Activated naive CD8-positive, alpha-beta T cell treated with anti-CD3 and anti-CD28 coated beads, Interleukin-2, amount 50 U/mL, for 24 hours (primary cell): ENCODE measurements around the gene PRDM2.

Experiments used
- ATAC-seq: fragments of 150-1000 bp; cut with Tn5 transposase; one replicate; pipeline ENCODE4 v1.10.0; 2021
- DNase-seq: peaks from one replicate; pipeline ENCODE4 v3.0.0; 2021
- H3K27ac Mint-ChIP-seq: one replicate; pipeline ENCODE4 v1.8.0; 2021; ENCODE audit warnings: mild to moderate bottlenecking, mixed read lengths
- H3K27me3 Mint-ChIP-seq: one replicate; pipeline ENCODE4 v1.8.0; 2021; ENCODE audit warnings: mixed read lengths
- H3K36me3 Mint-ChIP-seq: one replicate; pipeline ENCODE4 v1.8.0; 2021; ENCODE audit warnings: low read depth, mixed read lengths
- H3K4me1 Mint-ChIP-seq: one replicate; pipeline ENCODE4 v1.8.0; 2021; ENCODE audit warnings: mixed read lengths
- H3K4me3 Mint-ChIP-seq: one replicate; pipeline ENCODE4 v1.8.0; 2021; ENCODE audit warnings: mild to moderate bottlenecking, moderate library complexity, mixed read lengths
- H3K9me3 Mint-ChIP-seq: one replicate; pipeline ENCODE4 v1.8.0; 2021; ENCODE audit warnings: mixed read lengths

Gene PRDM2

DNA sequence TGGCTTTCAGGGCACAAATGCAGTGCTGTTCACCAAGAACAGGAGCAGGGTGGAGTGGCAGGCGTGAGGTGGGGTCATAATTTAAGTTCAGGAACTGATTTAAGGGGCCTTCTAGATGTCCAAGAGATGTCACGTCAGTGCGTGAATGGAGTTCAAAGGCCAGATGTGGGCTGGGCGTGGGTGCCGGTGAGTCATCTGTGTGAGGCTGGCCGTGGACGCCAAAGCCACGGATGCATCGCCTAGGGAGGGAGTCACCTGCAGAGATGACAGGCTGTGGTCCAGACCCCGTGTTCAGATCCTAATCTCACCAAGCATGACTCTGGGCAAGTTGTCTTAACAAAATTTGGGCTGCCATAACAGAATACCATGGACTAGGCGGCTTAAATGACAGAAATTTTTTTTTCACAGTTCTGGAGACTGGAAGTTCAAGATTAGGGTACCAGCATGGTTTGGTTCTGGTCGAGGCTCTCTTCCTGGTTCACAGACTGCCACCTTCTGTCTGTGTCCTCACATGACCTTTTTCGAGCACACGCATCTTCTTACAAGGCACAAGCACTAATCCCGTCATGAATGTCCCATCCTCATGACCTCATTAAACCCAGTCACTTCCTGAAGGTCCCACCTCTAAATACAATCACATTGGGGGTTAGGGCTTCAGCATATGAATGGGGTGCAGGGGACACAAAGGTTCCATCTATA, 109.6 kb downstream of the PRDM2 start:
- peak; percentile 30 for DNase-seq
- ATAC-seq = peak; percentile 58
- Mint-ChIP-seq H3K9me3 (no peaks in the 10 kb centered on the region), H3K4me1 (peaks cover 23% of the 10 kb centered on the region), H3K4me3 (no peak overlapping the region), H3K27ac (peak overlapping the region; percentile 29), H3K27me3 (no peaks in the 10 kb centered on the region), H3K36me3 (no peaks in the 10 kb centered on the region)

DNA sequence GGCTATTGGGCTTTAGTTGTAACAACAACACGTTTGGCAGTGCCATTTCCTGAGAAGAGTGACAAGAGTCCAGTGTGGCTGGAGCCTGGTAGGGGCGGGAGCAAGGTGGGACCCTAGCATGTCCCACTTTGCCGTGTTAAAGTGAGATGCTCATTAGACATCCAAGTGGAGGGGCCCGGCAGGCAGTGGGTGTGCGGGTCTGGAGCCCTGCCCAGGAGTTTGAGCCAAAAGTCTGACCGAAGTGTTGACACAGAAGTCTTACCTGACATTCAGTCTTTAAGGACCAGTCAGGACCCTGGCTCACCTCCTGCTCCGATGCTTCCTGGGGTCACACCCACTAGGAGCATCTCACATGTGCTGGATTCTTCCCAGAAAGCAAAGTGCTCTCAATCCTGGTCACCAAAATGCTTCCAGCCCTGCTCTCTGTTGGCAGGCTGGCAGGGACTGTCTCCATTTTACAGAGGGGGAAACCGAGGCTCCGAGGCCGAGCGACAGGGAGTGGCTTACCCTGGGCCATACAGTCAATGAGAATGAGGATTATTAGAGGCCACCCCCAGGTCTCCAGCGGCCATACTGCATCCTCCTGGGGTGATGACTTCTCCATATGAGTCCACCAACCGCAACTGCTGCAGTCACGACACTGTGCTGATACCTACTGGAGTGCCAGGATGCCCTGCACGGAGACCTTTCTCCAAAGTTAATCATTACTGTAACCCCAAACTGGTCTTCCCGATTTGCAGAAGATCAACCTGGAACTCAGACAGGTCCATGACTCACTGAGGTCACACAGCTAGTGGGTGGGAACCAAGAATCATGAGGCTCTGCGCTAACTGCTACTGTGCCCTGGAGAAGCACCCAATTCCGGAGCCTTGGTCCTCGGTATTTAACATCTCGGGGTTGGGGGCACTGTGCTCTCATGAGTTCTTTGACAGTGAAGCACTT, 112.7 kb downstream of the PRDM2 start:
- ATAC-seq = no peak
- H3K4me1 Mint-ChIP-seq = peaks cover 23% of the 10 kb centered on the region
- H3K27me3 Mint-ChIP-seq = no peaks in the 10 kb centered on the region
- no peaks in the 10 kb centered on the region for H3K36me3 Mint-ChIP-seq
- H3K4me3 Mint-ChIP-seq = no peak overlapping the region
- H3K9me3 Mint-ChIP-seq = no peaks in the 10 kb centered on the region
- no peak overlapping the region for H3K27ac Mint-ChIP-seq
- no peak for DNase-seq

GRCh38 chr1:13813398-13814012, 113.5 kb downstream of the PRDM2 start:
- H3K4me3 Mint-ChIP-seq = no peak overlapping the region
- H3K4me1 Mint-ChIP-seq = peaks cover 21% of the 10 kb centered on the region
- H3K27ac Mint-ChIP-seq = no peak overlapping the region
- no peaks in the 10 kb centered on the region for H3K27me3 Mint-ChIP-seq
- no peaks in the 10 kb centered on the region for H3K9me3 Mint-ChIP-seq
- no peak for ATAC-seq
- DNase-seq = peak; percentile 71
- H3K36me3 Mint-ChIP-seq = no peaks in the 10 kb centered on the region

DNA sequence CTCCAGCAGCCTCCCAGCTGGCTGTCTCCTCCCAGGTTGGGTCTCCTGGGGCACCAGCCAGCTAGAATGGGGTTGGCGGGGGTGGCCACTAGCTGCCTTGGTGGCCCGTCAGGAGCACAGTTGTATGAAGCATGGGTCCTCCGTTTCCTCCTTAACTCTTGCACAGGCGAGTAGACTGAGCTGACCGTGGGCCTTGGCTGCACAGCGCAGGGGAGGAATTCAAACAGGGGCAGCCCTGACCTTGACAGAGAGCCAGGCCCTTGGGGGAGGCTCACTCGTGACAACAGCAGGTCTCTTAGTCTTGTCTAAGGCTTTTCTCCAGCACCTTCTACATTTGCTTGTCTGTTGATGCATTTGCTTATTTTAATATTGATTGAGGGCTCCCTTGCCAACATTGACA, 114.1 kb downstream of the PRDM2 start:
- Mint-ChIP-seq H3K9me3 (no peaks in the 10 kb centered on the region), H3K27ac (no peak overlapping the region), H3K4me3 (no peak overlapping the region), H3K4me1 (peaks cover 15% of the 10 kb centered on the region), H3K36me3 (no peaks in the 10 kb centered on the region), H3K27me3 (no peaks in the 10 kb centered on the region)
- no peak for ATAC-seq
- DNase-seq = no peak

DNA sequence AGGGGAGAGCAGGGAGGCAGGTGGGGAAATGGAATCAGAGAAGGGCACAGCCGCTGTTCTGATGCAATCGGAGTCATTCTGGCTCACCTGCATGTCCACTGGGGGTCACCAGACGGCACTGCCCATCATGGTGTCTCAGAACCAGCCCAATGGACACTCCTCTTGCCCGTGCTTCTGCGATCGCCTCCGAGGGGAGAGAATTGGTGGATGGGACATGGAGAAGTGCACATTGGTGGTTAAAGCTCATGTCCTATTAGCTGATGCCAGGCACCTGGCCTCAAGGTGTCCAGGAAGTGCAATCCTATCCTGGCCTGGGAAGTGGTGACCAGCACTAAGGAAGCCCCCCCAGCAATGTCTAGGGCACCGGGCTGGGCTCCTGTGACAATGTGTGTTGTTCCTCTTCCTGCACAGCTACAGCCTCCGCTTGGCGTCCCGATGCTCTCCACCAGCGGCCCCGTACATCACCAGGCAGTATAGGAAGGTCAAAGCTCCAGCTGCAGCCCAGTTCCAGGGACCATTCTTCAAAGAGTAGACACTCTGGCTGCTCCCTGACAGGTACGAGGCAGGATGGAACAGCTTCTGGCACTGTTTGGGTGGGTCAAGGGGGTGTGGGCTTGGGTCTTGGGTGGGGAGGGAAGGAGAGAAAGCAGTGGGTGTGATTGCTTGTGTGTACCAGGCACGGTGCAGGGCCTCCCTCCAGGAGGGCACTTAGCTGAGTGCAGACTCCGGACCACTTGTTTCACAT, 116.2 kb downstream of the PRDM2 start:
- Mint-ChIP-seq H3K4me3 (no peak overlapping the region), H3K4me1 (peaks cover 3% of the 10 kb centered on the region), H3K27ac (no peak overlapping the region), H3K36me3 (no peaks in the 10 kb centered on the region), H3K27me3 (no peaks in the 10 kb centered on the region), H3K9me3 (no peaks in the 10 kb centered on the region)
- no peak for ATAC-seq
- DNase-seq = no peak

DNA sequence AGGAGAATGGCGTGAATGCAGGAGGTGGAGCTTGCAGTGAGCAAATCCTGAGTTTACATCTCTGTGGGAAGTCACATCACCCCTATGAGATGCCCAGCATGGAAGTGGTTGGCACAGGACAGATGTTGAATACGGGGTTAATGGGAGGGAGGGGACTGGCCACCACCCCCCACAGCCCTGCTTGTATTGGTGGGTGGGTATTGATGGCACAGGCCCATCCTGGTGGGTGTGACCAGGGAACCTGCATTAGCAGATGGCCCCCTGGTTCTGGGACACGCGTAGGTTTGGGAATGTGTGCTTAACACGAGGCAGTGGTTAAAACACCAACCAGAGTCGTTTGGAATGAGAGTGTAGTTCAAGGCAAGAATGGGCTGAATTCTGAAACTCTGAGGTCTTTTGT, 117.9 kb downstream of the PRDM2 start:
- Mint-ChIP-seq H3K27me3 (no peaks in the 10 kb centered on the region), H3K4me1 (no peaks in the 10 kb centered on the region), H3K9me3 (no peaks in the 10 kb centered on the region), H3K27ac (no peak overlapping the region), H3K36me3 (peaks cover 4% of the 10 kb centered on the region), H3K4me3 (no peak overlapping the region)
- no peak for DNase-seq
- no peak for ATAC-seq

GRCh38 chr1:13818926-13819325, 118.9 kb downstream of the PRDM2 start:
- Mint-ChIP-seq H3K27me3 (no peaks in the 10 kb centered on the region), H3K4me3 (no peak overlapping the region), H3K36me3 (peaks cover 4% of the 10 kb centered on the region), H3K9me3 (no peaks in the 10 kb centered on the region), H3K27ac (no peak overlapping the region), H3K4me1 (no peaks in the 10 kb centered on the region)
- DNase-seq (no peak), ATAC-seq (no peak)

DNA sequence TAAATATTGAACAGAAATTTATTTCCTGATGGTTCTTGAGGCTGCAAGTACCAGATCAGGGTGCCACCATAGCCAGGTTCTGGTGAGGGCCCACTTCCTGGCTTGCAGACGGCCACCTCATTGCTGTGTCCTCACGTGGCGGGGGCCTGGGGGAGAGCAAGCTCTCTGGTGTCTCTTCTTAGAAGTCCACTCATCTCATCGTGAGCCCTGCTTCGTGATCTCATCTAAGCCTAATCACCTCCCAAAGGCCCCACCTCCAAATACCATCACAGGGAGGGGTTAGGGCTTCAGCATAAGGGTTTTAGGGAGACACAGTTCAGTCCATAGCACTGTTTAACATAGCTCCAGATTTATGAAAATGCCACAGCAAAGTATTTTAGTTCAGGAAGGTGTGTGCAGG, 119.7 kb downstream of the PRDM2 start:
- Mint-ChIP-seq H3K27ac (no peak overlapping the region), H3K4me3 (no peak overlapping the region), H3K4me1 (no peaks in the 10 kb centered on the region), H3K36me3 (peaks cover 4% of the 10 kb centered on the region), H3K27me3 (no peaks in the 10 kb centered on the region), H3K9me3 (no peaks in the 10 kb centered on the region)
- DNase-seq = no peak
- ATAC-seq = no peak

- Mint-ChIP-seq H3K4me1 (no peaks in the 10 kb centered on the region), H3K27me3 (no peaks in the 10 kb centered on the region), H3K4me3 (no peak overlapping the region), H3K36me3 (peaks cover 4% of the 10 kb centered on the region), H3K27ac (no peak overlapping the region), H3K9me3 (no peaks in the 10 kb centered on the region)
- DNase-seq (no peak), ATAC-seq (no peak)
Measured at GRCh38 chr1:13820055-13820454, 120.1 kb downstream of the PRDM2 start.

- no peak for DNase-seq
- Mint-ChIP-seq H3K27ac (no peak overlapping the region), H3K9me3 (no peaks in the 10 kb centered on the region), H3K27me3 (no peaks in the 10 kb centered on the region), H3K36me3 (peaks cover 4% of the 10 kb centered on the region), H3K4me3 (no peak overlapping the region), H3K4me1 (no peaks in the 10 kb centered on the region)
- no peak for ATAC-seq
Measured at GRCh38 chr1:13820456-13820855, 120.5 kb downstream of the PRDM2 start.

GRCh38 chr1:13823126-13823880, 123.3 kb downstream of the PRDM2 start:
- H3K36me3 Mint-ChIP-seq = peaks cover 4% of the 10 kb centered on the region
- H3K27ac Mint-ChIP-seq = no peak overlapping the region
- no peaks in the 10 kb centered on the region for H3K4me1 Mint-ChIP-seq
- no peaks in the 10 kb centered on the region for H3K27me3 Mint-ChIP-seq
- H3K4me3 Mint-ChIP-seq = no peak overlapping the region
- H3K9me3 Mint-ChIP-seq = no peaks in the 10 kb centered on the region
- DNase-seq (no peak), ATAC-seq (no peak)

GRCh38 chr1:13823936-13824335, 123.9 kb downstream of the PRDM2 start:
- ATAC-seq (no peak), DNase-seq (no peak)
- no peaks in the 10 kb centered on the region for H3K4me1 Mint-ChIP-seq
- no peak overlapping the region for H3K4me3 Mint-ChIP-seq
- H3K27ac Mint-ChIP-seq = no peak overlapping the region
- peaks cover 4% of the 10 kb centered on the region for H3K36me3 Mint-ChIP-seq
- H3K9me3 Mint-ChIP-seq = no peaks in the 10 kb centered on the region
- no peaks in the 10 kb centered on the region for H3K27me3 Mint-ChIP-seq

DNA sequence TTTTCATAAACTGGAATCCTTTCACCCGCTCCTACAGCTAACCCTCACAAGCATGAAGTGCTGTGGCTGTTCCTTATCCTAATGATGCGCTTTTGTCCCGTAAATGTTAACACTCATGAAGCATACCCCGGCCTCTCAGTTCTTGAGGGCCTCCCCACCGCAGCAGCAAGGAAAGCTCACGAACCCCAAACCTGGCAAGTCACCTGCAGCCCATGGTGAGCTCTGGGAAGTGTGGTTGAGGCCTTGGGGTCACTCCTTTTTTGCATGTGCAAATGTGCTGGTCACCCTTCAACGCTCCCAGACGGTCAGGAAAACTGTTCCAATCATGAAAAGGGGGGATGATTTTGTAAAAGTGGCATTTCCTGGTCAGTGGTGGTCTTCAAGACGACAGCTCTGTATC, 124.6 kb downstream of the PRDM2 start:
- no peak for ATAC-seq
- no peak for DNase-seq
- no peaks in the 10 kb centered on the region for H3K27me3 Mint-ChIP-seq

GRCh38 chr1:13825033-13825432, 125.0 kb downstream of the PRDM2 start:
- Mint-ChIP-seq H3K27me3 (no peaks in the 10 kb centered on the region), H3K4me1 (no peaks in the 10 kb centered on the region), H3K9me3 (no peaks in the 10 kb centered on the region), H3K27ac (no peak overlapping the region), H3K36me3 (peaks cover 4% of the 10 kb centered on the region), H3K4me3 (no peak overlapping the region)
- ATAC-seq = no peak
- no peak for DNase-seq

More for the DNA sequence above, 124.6 kb downstream of the PRDM2 start:
- Mint-ChIP-seq H3K4me1 (no peaks in the 10 kb centered on the region), H3K4me3 (no peak overlapping the region), H3K27ac (no peak overlapping the region), H3K36me3 (peaks cover 4% of the 10 kb centered on the region), H3K9me3 (no peaks in the 10 kb centered on the region)
